Measurements from ENCODE around the gene FAHD1. TPM values are rescaled to one million over a fixed set of nuclear protein-coding genes. Genes with fewer than 3 reads are reported as not detected.
A peak's percentile ranks its signal among the peaks of the same experiment; 100 is the strongest.

Gene FAHD1
- total and polyA plus RNA-seq, 9 of the 15 experiments (the other 6 are each of a cell fraction or from before 2014, with no cell fraction given) = 2.2 to 20.9 (median 10.7) TPM

DNA sequence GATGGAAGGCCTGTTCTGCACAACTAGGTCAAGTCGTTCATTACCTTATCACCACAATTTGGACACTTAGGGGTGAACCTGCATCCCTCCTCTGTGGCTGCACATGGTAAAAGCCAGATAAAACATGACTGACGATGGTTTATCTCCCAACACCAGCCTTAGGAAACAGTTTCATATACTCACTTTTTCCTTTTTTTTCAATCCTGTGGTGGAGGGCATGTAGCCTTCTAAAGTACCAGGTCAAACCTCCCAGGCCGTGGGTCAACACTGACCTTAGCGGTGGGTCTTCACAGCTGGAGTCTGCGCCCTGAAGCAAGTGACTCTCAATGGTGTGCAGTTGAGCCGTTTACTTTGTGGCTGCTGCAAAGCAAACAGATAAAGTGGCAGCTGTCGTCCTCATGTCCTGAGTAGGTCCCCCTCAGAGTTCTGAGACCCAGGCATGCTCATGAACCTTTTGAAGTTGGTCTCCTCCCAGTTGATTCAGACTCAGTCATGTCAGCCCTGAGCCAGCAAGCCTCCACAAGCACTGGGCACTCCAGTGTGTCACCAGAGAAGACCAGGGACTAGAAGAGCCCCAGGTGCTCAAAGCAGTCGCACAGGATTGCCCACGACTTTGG, 5.9 kb downstream of the FAHD1 start (continued):
- TF ChIP-seq, protein P1, sequence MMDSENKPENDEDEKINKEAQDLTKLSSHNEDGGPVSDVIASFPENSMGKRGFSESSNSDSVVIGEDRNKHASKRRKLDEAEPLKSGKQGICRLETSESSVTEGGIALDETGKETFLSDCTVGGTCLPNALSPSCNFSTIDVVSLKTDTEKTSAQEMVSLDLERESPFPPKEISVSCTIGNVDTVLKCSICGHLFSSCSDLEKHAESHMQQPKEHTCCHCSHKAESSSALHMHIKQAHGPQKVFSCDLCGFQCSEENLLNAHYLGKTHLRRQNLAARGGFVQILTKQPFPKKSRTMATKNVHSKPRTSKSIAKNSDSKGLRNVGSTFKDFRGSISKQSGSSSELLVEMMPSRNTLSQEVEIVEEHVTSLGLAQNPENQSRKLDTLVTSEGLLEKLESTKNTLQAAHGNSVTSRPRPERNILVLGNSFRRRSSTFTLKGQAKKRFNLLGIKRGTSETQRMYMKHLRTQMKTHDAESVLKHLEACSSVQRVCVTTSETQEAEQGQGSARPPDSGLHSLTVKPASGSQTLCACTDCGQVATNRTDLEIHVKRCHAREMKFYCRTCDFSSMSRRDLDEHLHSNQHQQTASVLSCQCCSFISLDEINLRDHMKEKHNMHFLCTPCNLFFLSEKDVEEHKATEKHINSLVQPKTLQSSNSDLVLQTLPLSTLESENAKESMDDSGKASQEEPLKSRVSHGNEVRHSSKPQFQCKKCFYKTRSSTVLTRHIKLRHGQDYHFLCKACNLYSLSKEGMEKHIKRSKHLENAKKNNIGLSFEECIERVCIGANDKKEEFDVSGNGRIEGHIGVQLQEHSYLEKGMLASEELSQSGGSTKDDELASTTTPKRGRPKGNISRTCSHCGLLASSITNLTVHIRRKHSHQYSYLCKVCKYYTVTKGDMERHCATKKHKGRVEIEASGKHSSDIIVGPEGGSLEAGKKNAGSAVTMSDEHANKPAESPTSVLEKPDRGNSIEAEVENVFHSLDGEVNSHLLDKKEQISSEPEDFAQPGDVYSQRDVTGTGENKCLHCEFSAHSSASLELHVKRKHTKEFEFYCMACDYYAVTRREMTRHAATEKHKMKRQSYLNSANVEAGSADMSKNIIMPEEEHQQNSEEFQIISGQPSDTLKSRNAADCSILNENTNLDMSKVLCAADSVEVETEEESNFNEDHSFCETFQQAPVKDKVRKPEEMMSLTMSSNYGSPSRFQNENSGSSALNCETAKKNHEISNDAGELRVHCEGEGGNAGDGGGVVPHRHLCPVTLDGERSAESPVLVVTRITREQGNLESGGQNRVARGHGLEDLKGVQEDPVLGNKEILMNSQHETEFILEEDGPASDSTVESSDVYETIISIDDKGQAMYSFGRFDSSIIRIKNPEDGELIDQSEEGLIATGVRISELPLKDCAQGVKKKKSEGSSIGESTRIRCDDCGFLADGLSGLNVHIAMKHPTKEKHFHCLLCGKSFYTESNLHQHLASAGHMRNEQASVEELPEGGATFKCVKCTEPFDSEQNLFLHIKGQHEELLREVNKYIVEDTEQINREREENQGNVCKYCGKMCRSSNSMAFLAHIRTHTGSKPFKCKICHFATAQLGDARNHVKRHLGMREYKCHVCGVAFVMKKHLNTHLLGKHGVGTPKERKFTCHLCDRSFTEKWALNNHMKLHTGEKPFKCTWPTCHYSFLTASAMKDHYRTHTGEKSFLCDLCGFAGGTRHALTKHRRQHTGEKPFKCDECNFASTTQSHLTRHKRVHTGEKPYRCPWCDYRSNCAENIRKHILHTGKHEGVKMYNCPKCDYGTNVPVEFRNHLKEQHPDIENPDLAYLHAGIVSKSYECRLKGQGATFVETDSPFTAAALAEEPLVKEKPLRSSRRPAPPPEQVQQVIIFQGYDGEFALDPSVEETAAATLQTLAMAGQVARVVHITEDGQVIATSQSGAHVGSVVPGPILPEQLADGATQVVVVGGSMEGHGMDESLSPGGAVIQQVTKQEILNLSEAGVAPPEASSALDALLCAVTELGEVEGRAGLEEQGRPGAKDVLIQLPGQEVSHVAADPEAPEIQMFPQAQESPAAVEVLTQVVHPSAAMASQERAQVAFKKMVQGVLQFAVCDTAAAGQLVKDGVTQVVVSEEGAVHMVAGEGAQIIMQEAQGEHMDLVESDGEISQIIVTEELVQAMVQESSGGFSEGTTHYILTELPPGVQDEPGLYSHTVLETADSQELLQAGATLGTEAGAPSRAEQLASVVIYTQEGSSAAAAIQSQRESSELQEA (IDR thresholded peaks at IDR 0.05; ENCODE audit: low read depth) = no peak
- TF ChIP-seq, protein P2, sequence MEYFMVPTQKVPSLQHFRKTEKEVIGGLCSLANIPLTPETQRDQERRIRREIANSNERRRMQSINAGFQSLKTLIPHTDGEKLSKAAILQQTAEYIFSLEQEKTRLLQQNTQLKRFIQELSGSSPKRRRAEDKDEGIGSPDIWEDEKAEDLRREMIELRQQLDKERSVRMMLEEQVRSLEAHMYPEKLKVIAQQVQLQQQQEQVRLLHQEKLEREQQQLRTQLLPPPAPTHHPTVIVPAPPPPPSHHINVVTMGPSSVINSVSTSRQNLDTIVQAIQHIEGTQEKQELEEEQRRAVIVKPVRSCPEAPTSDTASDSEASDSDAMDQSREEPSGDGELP (CRISPR knock-in tag; IDR thresholded peaks at IDR 0.05; ENCODE audit: borderline replicate concordance) = peak; percentile 96
- TF ChIP-seq ZNF584 (CRISPR knock-in tag; IDR thresholded peaks at IDR 0.05; ENCODE audit: low read depth) = peak; percentile 73; the same call in 1 of the 2 replicates
- TF ChIP-seq FUS (optimal IDR thresholded peaks at IDR 0.05; ENCODE audit: low read depth, low read length) = no peak
- peak; percentile 81 for TF ChIP-seq EHMT2 (IDR thresholded peaks at IDR 0.05)
- peak; percentile 66; the same call in 1 of the 2 replicates for TF ChIP-seq NFE2 (IDR thresholded peaks at IDR 0.05; ENCODE audit: low read depth)
- no peak for TF ChIP-seq YBX1 (IDR thresholded peaks at IDR 0.05)
- TF ChIP-seq TAF7 (tag; IDR thresholded peaks at IDR 0.05) = no peak
- TF ChIP-seq MYNN (IDR thresholded peaks at IDR 0.05) = peak; percentile 83
- no peak for TF ChIP-seq MYNN (CRISPR knock-in tag; IDR thresholded peaks at IDR 0.05)
- TF ChIP-seq CCNT2 (IDR thresholded peaks at IDR 0.05; ENCODE audit: borderline replicate concordance, extremely low read depth, insufficient read length, low read depth, low read length) = peak; percentile 70
- TF ChIP-seq MAFG (tag; conservative IDR thresholded peaks at IDR 0.05) = no peak
- TF ChIP-seq NR2C2 (CRISPR knock-in tag; IDR thresholded peaks at IDR 0.05) = no peak
- peak; percentile 55 for TF ChIP-seq NR2C2 (tag; IDR thresholded peaks at IDR 0.05)
- TF ChIP-seq EP400 (IDR thresholded peaks at IDR 0.05) = peak; percentile 48; the same call in 1 of the 2 replicates
- TF ChIP-seq NCOA2 (IDR thresholded peaks at IDR 0.05; ENCODE audit: partially characterized antibody in 2 of 2) = peak in 1 of 2 experiments; percentile 82
- TF ChIP-seq TCF3 (CRISPR knock-in tag; IDR thresholded peaks at IDR 0.05) = peak; percentile 100

All from K562 (cell line).